GM18505 (cell line): ENCODE measurements around the gene CCDC85B.
A peak's percentile ranks its signal among the peaks of the same experiment; 100 is the strongest.

ENCODE experiments used
- ATAC-seq: cut with Tn5 transposase; IDR thresholded peaks from one replicate; pipeline ENCODE4 v1.9.1; 2021; ENCODE audit not compliant: unreplicated experiment
- POLR2A ChIP-seq: IDR thresholded peaks from 4 replicates; pipeline ENCODE4 v1.6.1; 2011; ENCODE audit warnings: borderline replicate concordance; ENCODE audit not compliant: insufficient read depth, insufficient read length; ENCODE audit errors: extremely low read depth

The CCDC85B gene

DNA sequence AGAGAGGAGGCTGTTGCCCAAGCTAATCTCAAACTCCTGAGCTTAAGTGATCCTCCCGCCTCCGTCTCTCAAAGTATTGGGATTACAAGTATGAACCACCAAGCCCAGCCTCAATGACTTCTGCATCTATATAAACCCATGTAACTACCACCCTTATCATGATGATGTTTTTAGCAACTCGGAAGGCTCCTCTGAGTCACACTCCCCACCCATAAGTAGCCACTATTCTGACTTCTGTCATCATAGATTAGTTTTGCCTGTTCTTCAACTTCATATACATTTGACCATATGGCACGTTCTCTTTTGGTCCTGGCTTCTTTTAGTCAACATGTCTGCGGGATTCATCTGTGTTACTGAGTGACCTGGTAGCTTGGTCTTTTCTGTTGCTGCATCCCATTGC is 16.1 kb downstream of the CCDC85B start:
- no peak for ATAC-seq
- TF ChIP-seq POLR2A, result no peak

DNA sequence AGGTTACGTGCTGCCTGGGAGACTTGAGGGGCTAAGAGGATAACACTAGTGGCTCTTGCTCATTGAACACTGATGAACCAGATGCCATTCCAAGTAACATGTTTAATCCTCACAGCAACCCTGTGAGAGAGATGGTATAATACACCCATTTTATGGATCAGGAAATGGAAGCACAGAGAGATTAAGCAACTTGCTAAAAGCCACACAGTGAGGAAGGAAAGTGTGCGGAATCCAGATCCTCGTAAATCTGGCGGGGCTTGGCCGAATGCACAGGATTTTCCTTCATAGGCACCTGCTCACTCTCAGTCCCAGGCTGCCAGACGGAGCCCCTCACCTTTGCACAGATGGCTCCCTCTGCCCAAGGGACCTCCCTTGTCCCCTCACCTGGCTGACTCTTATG is 17.4 kb downstream of the CCDC85B start:
- no peak for ATAC-seq
- TF ChIP-seq POLR2A, result no peak

DNA sequence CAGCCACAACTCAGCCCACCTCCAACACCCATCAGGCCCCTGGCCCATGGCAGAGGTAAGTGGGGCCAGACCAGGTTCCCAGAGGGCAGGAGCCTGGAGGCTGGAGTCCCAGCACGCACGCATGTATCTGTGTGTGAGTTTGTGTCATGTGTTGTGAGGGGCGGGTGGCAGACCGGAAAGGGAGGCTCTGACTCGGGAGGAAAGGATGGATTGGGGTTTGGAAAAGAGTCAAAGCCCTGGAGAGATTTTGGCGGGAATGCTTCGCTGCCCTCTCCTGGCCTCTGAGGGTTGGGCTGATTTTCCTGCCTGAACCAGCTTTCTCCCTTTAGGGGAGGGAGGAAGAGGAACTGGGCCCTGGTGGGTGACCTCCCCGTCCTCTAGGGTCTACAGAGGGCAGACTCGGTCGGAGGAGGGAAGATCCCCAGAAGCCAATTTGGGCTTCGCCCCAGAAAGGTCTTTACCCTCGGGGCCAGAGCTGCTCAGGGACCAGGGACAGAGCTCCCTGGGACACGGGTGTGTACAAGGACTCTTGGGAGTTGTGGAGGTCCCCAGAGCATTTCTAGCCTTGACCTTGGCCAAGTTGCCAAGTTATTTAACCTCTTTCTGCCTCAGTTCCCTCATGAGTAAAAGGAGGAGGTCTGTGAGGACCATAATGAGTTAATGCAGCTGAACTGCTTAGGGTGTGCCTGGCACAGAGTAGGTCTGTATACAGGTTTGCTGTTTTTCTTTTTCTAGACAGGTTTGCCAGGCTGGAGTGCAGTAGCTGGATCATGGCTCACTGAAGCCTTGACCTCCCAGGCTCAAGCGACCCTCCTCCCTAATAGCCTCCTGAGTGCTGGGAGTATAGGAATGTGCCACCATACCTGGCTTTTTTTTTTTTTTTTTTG is 21.5 kb downstream of the CCDC85B start:
- TF ChIP-seq POLR2A, result no peak
- ATAC-seq, result no peak

DNA sequence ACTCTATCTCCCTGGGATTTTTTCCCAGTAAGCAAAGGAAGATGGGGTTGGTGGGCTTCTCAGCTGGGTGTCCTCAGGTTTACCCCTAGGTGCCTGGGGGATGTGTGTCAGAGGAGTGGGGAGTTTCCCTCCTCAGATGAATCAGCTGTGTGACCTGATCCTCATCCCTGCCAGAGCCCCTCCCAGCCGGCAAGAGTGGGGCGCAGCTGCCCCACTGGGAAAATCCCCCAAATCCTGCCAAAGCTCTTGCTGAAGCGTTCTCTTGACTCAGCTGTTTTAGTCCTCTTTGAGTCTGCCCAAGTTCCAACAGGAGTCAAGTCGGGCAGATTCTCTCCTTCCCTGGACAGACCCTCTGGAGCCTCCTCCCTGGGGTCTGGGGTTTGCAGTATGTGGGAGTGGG is 22.4 kb downstream of the CCDC85B start:
- ATAC-seq, result no peak
- TF ChIP-seq POLR2A, result no peak

DNA sequence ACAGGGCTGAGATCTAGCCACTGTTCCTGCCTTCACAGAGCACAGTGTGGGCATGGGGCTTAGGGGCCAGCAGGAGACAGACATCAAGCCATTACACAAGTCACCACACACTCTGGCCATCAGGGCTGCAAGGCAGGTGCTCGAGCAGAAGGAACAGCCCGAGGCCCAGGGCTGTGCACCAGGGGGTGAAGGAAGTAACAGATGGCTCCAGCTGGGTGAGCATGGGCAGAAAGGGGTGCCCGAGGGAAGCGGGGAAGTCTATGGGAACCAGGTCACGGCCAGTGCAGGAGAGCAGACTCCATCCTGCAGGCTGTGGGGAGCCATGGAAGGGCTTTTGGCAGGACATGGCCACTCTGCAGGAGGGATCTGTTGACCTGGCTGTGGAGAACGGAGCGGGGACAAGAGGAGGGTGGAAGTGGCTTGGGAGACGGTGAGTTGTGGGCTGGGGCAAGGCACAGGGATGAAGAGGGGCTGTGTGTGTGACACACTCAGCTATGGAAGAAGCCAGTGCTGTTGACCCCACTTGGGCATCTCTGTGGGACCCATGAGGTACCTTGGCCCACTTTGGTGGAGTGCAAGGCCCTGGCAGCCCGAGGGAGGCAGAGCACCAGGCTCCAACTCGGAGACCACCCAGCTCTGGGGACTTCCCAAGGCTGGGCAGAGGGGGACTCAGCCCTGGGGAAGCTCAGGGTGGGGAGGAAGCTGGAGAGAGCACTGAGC is 24.8 kb downstream of the CCDC85B start:
- TF ChIP-seq POLR2A, result no peak

DNA sequence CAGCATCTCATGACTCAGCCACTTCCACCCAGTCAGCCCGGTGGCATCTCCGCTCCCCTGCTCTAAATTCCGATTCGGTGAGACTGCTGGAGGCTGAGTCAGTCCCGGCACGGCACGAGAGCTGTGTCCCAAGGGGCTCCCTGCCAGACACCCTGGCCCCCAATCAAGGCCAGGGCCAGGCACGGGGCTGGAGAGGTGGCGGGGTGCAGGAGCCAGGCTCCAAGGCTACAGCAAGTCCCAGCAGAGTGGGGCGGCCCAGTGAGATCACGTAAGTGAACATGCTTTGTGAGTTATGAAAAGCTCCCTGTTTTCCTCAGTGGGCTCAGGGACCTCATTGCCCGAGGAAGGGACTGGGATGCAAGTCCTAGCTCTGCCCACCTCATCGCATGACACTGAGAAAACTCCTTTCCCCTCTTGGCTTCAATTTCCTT is 25.4 kb downstream of the CCDC85B start:
- no peak for ATAC-seq
- no peak for TF ChIP-seq POLR2A

More for the DNA sequence above, 24.8 kb downstream of the CCDC85B start:
- no peak for ATAC-seq

DNA sequence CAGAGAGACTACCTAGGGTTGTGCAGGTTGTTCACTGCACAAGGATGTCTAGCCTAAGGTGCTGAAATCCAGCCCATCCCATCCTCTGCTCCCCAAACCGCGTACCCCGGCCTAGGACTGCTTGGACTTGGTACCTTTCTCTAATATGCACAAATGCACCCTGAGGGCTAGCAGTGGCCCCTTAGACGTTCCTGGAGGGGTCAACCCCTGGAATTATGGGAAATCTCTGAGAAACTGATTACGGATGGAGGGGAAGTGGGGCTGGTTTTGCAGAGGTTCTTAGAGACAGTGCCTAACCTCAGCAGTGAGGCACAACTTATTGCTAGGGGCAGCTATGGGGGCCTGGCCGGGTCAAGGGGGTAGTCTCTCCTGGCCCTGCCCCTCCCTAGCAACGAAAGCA is 25.9 kb downstream of the CCDC85B start:
- ATAC-seq, result no peak
- TF ChIP-seq POLR2A, result no peak

DNA sequence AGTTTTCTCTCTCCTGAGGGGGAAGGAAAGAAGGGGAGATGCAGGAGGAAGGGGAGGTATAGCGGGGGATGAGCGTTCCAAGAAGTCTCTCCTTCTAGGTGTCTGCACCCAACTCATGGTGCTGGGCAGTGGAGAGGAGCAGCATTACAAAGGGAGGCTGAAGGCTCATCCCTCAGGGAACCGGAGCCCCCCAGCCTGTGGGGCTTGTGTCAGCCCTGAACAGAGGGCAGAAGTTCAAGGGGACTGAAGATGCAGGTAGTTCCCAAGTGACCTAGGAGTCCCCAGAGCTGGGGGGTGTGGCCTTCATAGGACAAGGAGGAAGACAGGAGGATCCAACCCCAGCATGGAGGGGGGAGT is 26.6 kb downstream of the CCDC85B start:
- no peak for ATAC-seq
- TF ChIP-seq POLR2A, result no peak

DNA sequence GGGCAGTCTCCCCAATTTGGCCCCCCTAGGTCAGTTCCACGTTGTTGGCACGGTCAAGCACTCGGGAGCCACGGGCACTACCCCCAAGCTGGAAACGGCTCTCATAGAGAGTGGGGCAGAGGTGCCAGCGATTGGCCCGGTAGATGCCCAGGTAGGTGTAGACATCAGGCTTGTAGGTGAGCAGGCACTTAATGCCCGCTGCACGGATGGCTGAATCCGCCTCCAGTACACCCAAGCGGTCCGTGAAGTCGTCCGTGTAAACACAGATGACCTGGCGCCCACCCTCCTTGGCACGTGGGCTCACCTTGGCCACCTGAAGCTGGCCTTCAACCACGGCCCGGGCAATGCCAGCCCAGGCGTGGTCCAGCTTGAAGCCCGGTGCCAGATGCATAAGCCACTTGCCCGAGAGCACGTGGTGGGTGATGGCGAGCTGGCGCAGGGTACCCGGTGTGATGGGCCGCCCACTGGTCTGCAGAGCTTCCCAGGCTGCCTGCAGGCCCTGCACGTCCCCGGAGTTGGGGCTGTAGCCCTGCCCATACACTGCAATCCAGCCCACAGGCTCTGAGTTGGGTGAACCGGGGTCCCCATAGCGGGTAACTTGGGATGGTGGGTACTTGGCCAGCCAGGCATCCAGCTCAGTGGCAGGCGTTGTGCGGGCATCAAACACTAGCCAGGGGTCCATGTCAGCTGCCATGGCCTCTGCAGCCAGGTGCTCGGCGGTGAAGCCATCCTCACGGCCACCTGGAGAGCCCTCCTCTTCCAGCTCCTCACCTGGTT is 27.1 kb downstream of the CCDC85B start:
- no peak for ATAC-seq
- no peak for TF ChIP-seq POLR2A

DNA sequence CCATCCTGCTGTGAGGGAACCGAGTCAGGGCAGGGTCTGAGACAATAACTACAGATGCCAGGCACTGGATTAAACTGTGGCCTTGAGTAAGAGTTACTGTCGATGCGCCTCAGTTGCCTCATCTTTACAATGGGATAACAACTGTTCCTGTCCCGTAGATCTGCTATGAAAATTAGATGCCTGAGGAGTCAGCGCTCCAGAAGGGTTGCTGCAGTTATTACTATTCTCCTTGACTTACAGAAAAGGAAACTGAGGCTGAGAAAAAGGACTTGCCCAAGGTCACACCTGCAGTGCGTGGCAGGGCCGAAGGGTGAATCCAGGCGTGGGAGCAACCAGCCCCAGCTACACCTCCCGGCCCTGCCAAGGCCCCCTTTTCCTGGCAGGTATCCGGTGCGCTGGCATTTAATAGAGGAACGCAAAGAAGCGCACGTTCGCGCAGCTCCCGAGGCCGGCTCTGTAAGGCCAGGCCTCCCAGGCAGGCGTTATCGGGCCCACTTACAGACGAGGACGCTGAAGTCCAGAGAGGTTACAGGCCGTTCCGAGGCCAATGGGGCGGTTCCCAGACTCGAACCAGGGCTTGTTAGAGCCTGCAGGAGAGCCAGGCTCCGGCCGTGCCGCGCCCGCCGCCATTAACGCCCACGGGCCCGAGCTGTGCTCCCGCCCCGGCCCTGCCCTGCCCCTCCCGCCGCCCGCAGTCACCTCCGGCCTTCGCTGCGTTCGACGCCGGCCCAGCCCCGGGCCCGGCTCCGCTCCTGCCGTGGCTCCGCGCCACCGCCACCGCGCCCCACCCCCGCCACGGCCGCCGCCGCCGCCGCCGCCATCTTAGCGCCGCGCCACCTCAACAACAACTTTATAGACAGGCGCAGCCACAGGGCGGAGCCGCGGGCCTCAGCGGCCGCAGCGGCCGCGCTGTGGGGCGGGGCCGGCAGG is 28.0 kb downstream of the CCDC85B start, which contains the start of gene C11orf68:
Gene C11orf68, minus strand, starts transcription at position 852 of the 930 bp plus-strand sequence. Its CDS starts 31 bp downstream, at position 821.
- ATAC-seq, result peak; percentile 50
- TF ChIP-seq POLR2A, result peak; percentile 76

DNA sequence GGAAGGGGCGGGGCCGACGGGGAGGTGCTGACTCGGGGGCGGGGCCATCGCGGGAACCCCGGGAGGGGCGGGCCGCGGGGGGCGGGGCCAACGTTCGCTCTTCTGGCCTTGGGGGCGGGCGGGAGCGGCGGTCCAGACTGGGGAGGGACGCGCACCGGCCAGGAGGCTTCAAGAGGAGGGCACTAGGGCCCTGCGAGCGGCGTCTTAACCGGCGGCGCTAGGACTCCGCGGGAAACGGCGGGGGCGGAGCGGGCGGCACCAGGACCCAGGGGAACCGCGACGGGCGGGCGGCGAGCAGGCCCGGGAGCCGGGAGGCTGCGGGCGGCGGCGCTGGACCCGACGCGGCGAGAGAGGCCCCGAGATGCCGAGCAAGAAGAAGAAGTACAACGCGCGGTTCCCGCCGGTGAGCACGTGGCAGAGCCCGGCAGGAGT is 28.7 kb downstream of the CCDC85B start, which contains the start of gene DRAP1:
Gene DRAP1, plus strand, starts transcription at position 286 of the 432 bp plus-strand sequence. Its CDS starts 76 bp downstream, at position 362.
- TF ChIP-seq POLR2A, result no peak
- ATAC-seq, result peak; percentile 75
